GM12874 (cell line): ENCODE results near the gene ARHGAP8.

ENCODE experiments used
- TF ChIP-seq, protein P1 (sequence below): IDR thresholded peaks from 2 replicates; pipeline ENCODE4 v1.5.1; 2011; ENCODE audit warnings: low read depth, mild to moderate bottlenecking, control low read depth, low read length, moderate library complexity; ENCODE audit not compliant: insufficient read depth

The ARHGAP8 gene

GRCh38 chr22:44793506-44794172 lies 41.3 kb downstream of the ARHGAP8 start:
- TF ChIP-seq, protein P1, sequence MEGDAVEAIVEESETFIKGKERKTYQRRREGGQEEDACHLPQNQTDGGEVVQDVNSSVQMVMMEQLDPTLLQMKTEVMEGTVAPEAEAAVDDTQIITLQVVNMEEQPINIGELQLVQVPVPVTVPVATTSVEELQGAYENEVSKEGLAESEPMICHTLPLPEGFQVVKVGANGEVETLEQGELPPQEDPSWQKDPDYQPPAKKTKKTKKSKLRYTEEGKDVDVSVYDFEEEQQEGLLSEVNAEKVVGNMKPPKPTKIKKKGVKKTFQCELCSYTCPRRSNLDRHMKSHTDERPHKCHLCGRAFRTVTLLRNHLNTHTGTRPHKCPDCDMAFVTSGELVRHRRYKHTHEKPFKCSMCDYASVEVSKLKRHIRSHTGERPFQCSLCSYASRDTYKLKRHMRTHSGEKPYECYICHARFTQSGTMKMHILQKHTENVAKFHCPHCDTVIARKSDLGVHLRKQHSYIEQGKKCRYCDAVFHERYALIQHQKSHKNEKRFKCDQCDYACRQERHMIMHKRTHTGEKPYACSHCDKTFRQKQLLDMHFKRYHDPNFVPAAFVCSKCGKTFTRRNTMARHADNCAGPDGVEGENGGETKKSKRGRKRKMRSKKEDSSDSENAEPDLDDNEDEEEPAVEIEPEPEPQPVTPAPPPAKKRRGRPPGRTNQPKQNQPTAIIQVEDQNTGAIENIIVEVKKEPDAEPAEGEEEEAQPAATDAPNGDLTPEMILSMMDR: no peak

- TF ChIP-seq, protein P1: no peak
These were observed 43.6 kb downstream of the ARHGAP8 start for GRCh38 chr22:44795701-44796630.

- TF ChIP-seq, protein P1: no peak
These were observed 44.9 kb downstream of the ARHGAP8 start for GRCh38 chr22:44797181-44797725.

DNA sequence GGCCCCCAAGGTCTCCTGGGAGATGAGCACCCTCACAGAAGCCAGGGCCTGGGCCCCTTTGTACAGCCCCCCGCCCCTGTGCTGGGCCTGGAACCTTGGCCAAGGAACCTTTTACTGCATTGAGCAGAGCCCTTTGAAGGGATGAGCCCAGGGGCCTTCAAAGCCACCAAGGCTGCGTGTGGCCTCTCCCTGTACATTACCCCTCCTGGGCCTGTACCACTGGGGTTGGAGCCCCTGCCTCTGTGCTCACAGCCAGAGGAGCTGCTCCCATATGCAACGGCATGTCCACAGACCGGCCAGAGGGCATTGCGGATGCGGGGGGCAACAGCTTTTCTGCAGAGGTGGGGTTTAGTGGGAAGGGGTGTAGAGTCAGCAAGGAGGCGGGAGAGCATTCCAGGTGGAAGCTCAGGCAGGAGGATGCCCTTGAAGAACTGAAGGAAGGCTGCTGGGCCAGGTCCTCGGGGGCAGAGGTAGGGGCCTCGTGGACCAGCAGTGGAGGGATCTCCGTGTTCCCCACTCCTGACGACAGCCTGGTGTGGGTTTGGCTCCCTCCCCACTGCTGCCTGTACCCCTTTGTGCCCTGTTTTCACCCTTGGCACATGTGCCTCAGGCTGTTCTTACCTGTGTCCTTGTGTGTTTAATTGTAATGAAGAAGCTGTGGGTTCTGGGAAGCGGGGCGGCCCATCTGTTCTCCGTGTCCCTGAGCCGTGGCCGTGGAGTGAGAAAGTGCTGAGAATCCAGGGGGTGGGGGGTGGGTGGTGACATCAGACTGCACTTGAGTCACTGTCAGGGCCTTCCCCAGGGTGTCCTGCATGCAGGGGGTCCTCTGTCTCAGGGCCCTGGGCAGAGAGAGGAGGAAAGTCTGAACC lies 46.9 kb downstream of the ARHGAP8 start:
- TF ChIP-seq, protein P1: no peak

- TF ChIP-seq, protein P1: no peak
These were observed 49.1 kb downstream of the ARHGAP8 start for GRCh38 chr22:44801476-44801875.

GRCh38 chr22:44802071-44802700 lies 49.8 kb downstream of the ARHGAP8 start:
- TF ChIP-seq, protein P1: no peak
